Tongue (tissue), 2 donors: ENCODE measurements around the gene KLK5. TPM values are rescaled to one million over a fixed set of nuclear protein-coding genes. Genes with fewer than 3 reads are reported as not detected.
A peak's percentile ranks its signal among the peaks of the same experiment; 100 is the strongest.
"Not testable (repeated sequence)": the region's sequence is repeated elsewhere in the genome, so short reads cannot be mapped to it uniquely, and the experiment has no call there.

Experiments
- DNase-seq: peaks from one replicate; pipeline ENCODE4 v3.0.0-alpha.2; 2015
- total RNA-seq: library from RNA; depleted of rRNA; stranded (reverse); fragments of >200 nt; gene quantifications from one replicate; pipeline ENCODE4 v1.2.3, GENCODE V29; 2014

The KLK5 gene
- total RNA-seq, 1 donor from 2014 or later, result 1.1 TPM

DNA sequence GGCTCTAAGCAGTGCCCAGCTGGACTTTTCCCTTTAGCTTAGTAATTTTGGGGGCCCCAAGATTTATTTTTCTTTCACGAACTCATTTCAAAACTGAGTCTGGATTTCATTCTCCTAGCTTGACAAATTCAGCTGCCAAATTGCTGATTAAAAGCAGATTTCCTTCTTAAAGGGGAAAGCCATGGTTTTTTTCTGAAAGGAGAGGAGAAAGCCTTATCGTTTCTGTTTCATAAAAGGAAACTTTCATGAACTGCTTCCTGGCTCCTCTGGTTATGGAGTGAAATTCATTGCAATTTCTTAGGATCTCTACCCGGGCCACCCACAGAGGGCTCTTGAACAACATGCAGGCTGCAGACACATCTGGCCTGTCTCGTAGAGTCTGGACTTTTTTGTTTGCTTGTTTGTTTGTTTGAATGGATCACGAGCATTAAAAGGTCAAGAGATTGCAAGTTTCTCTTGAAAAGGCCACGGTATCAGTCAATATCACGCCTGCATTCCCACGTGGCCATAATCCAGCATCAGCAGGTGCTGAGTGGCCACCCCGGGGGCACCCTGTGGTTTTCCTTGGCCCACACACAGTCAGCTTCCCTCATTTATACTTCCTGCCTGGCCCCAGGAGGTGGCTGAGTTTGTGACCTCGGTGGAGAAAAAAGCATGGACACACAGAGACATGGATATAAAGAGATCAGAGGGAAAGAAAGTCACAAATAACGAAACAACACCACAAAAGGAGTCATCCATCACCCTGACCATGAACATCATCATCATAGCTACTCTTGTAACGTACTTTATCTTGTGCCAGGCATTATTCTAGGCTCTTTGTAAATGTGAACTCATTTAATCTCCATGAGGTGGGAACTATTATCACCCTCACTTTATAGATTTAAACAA is 31.2 kb downstream of the KLK5 start:
- peak; percentile 74 for DNase-seq

DNA sequence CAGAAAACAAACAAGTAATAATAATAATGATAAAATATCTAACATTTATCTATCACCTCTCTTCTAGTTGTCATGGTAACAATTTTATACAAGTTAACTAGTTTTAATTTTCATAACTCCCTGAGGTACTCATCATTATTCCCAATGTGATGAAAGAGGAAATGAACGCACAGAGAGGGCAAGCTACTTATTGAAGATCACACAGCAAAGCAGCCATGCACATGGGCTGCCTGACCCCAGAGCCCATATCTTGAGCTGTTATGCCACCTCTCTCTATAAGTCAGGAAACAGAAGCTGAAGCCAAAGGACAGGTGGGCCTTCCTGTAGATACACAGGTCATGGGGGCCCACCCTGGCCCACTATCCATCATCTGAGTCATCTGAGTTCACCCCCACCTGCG is 36.8 kb downstream of the KLK5 start:
- DNase-seq, result no peak

DNA sequence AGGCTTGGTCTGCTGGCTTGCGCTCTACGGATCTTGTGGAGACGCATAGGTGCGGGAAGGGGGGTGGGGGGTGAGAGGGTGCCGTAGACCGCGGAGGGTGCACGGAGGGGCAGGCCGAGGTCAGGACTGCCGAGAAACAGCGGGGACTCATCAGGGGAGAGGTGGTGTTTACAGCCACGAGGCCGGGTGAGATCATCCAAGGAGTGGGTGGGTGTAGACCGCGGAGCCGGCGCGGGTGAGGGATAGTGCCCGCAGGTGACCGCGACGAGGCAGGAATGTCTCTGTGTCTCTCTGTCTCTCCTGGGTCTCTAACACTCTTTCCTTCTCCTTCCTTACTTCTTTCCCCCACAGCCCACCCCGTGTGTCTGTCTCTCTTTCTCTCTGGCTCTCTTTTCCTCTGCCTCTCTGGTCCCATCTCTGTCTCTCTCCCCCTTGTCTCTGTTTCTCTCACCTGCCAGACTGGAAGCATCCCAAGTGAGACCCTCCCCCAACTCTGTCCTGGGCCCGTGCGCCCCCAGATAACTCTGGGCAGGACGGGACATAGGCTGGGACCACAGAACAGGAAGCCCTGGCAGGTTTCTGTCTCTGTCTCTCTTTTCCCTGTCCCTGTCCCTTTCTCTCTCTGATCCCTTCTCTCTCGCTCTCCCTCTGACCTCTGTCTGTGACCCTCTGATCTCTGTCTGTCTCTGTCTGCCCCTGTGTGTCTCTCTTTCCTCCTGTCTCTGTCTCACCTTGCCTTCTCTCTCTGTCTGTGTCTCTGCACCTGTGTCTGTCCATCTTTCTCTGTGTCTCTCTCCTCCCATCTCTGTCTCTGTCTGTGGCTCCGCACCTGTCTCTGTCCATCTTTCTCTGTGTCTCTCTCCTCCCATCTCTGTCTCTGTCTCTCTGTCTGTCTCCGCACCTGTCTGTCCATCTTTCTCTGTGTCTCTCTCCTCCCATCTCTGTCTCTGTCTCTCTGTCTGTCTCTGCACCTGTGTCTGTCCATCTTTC is 39.8 kb downstream of the KLK5 start:
- DNase-seq, result no peak

DNA sequence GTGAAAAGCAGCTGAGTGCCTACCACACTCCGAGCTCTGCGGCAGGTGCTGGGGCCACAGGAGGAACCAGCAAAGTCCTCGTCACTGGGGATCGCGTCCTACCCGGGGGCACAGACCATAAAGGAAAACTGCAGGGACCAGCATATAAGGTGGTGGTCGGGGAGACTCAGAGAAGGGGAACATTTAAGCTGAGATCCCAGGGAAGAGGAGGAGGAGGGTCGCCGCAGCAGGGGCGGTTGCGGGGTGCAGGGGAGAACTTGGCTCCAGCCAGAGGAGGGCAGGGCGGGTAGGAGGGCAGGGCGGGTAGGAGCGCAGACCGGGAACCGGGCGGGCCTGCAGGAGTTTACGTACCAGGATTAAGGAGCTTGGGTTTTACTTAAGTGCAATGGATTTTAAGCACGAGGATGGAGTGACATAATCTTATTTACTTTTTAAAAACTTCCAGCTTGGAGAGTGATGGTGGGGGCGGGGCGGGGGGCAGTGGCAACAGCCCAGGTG is 40.7 kb downstream of the KLK5 start:
- DNase-seq, result no peak

DNA sequence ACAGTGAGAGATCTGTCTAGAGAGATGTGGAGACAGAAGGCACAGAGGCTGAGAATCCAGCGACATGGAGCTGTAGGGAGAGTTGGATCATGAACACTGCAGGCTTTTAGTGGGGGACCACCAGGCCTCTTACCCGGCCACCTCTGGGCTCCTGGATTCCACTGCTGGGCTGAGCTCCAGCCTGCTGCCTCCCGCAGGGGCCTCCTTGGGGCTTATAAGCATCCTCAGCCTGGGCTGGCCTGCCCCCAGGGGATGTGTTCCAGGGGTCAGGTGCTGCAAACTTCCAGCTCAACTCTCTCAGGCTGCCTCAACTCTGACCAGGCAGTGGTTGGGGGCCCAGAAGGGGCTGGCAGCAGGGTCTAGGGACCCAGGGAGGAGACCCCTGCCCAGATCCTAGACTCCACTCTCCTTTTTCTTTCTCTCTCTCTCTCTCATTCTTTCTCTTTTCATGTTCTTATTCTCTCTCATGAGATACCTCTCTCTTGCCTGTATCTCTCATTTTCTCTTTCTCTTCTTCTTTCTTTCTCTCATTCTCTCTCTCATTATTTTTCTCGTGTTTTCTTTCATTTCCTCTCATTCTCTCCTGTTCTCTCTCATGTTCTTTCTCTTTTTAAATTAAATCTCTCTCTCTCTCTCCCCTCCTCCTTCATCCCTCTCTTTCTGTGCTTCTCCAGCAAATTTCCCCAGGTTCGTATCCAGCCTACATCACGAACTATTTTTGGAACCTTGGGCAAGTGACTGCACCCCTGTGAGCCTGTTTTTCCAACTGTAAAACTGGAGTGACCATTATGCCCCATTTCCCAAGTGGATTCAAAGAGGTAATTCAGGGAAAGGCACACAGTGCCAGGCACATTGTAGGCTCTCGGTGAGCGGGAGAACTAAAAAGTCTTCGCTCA is 41.4 kb downstream of the KLK5 start, which contains the start of gene KLK4:
TSS of gene KLK4 (minus strand) at position 190 of the 896 bp plus-strand sequence. CDS start 657 bp downstream, outside the sequence.
- no peak for DNase-seq

DNA sequence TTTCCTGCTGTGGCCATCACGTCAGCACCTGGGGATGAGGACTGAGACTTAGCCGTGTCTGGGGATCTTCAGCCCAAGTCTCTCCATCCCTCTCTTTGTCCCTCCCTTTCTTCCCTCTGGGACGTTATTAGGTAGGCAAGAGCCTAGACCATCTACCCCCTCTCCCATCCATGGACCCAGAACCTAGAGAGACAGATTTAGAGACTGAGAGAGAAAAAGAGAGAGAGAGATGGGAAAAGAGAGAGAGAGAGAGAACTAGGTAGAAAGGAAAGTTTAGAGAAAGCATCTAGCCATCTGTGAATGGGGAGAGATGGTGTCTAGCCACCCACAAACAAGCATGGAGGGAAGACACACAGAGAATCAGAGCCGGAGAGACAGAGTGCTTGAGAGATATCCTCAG is 42.1 kb downstream of the KLK5 start:
- DNase-seq, result no peak

DNA sequence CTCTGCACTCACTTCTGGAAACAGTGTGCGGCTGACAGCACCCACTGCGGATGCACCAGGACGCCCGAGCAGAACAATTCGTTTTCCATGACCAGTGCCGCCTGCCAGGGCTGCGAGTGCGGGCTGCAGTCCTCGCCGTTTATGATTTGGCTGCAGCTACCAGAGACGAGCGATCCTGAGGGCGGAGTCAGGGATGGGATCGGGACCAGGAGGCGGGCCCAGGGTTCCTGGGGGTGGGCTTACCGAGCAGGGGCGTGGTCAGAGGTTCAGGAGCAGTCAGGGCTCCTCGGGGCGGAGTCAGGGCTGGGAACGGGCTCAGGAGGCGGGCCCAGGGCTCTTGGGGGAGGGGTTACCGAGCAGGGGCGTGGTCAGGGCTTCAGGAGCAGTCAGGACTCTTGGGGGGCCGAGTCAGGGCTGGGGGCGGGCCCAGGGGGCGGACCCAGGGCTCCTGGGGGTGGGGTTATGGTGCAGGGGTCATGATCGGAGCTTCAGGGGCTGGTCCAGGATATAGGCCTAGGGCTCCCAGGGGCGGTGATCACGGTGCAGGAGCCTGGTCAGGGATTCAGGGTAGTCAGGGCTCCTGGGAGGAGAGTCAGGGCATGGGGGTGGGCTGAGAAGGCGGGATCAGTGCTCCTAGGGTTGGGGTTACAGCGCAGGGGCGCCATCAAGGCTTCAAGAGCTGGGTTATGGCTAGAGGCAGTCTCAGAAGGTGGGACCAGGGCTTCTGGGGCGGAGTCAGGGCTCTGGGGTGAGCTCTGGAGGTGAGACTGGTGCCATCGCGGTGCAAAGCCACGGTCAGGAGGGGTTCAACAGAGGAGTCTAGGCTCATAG is 43.4 kb downstream of the KLK5 start:
- DNase-seq, result peak; percentile 20

DNA sequence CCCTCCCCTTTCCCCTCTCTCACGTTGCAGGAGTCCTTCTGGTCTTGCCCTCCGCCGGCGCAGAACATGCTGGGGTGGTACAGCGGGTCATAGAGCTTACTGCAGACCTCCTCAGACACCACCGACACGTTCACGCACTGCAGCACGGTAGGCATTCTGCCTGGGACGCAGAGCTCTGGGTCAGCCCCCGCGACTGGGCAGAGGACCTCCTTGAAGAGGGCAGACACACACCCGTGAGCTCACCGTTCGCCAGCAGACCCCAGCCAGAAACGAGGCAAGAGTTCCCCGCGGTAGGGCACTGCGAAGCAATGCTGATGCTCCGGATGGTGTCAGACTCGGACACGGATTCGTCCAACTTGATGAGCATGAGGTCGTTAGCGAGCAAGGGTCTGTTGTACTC is 44.5 kb downstream of the KLK5 start:
- DNase-seq, result no peak

DNA sequence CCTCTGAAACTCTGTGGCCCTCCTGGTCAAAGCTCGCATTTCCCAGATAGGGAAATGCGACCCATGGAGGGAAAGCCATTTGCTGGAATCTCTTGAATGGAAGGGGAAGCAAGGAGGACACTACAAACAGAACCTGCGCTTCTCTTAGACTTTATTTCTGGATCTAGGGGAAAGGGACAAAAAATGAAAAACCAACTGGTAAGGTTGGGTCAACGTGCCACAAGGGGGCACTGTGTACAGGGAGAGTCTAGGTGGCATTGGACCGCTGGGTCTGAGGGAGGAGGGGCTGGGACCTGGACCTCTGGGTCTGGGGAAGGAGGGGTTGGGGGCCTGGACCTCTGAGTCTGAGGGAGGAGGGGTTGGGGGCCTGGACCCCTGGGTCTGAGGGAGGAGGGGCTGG is 46.6 kb downstream of the KLK5 start:
- DNase-seq, result peak; percentile 11

DNA sequence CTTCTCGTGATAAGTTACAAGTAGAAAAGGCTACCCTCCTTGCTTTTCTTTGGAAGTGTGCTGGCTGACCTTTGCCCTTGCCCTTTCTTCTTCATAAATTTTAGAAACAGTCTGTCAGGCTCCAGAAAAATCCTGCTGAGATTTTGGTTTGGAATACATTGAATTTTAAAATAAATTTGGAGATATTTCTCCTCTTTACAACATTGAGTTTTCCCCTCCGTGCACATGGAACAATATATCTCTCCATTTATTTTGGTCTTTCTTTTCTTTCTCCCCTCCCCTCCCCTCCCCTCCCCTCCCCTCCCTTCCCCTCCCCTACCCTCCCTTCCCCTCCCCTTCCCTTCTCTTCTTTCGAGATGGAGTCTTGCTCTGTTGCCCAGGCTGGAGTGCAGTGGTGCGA is 50.2 kb downstream of the KLK5 start:
- no peak for DNase-seq

DNA sequence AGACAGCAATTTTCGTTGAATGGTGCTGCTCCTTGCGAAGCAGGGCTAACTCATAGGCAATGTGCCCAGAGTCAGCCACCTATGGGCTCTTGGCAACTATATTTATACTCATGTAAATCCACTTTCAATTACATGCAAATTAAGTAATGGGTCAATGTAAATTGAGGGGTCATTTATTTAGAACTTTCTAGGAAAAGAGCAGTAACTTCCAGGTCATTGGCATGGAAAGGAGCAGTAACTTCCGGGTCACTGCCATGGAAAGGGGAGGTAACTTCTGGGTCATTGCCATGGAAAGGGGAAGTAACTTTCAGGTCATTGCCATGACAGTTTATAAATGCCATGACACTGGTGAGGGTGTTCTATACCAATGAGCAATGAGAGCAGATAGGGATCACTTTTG is 53.3 kb downstream of the KLK5 start:
- no peak for DNase-seq

DNA sequence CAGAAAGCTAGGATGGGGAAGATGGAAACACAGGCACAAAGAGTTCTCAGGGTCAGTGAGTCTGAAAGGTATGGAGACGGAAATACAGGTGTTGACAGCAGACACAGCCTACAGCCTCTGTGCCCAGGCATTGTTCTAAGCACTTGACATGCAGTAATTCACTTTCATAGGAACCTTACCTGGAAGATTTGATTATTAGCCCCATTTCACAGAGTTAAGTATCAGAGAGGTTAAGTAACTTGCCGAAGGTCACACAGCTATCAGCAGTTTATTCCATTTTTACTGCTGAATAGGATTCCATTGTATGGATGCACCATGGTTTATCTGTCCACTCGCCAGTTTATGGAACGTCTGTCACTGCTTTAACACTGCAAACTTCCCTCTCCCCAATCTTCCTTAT is 54.8 kb downstream of the KLK5 start:
- no peak for DNase-seq

DNA sequence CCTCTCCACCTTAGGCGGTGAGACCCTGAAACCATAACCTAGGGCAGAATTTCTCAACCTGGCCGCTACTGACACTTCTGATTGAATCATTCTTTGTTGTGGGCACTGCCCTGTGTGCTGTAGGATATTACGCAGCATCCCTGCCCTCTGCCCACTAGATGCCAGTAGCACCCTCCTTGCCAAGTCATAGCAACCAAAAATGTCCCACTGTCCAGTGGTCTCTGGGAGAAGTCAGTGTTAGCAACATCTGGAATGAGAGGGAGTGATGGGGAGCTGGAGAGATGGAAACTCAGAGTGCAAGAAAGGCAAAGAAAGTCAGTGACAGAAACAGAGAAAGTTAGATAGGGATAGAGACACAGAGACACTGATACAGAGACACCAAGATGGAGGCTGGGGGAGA is 55.2 kb downstream of the KLK5 start:
- DNase-seq, result no peak

DNA sequence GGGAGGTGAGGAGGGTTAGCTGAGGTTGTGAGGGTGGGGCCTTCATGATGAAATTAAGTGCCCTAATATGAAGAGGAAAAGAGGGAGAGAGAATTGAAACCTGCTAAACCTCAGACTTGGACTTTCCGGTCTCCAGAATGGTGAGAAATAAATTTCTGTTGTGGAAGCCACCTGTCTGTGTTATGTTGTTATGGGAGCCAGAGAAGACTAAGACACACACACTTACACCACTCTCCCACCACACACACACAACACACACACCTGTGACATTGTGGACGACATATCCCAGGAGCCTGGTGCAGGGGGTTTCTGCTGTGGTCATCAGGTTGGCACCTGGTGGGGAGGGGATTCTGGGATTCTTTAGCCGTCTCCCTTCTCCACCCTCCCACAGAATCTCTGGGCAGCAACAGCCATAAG is 55.6 kb downstream of the KLK5 start:
- no peak for DNase-seq

DNA sequence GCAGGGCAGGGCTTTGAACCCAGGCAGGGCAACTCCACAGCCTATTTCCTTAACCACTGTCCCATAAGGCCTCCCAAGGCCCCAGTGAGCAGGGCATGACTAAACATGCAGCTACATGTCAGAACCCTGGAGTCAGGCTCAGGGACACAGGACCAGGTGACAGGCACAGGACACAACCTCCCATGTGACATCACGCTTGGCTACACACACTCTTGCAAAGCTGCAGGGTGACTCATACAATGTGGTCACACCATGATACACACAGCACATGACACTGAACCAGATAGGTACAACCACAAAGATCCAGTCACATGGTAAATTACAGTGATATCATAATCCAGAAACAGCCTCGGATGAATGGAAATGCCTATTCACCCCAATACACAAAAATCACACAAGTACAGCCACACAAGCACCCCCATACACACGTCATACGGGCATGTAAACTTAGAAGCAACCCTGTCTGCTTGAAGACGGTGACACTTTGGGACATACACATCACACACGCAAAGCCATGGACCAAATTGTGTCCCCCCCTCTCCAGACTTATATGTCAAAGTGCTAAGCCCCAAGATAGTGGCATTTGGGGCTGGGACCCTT is 56.1 kb downstream of the KLK5 start:
- no peak for DNase-seq

DNA sequence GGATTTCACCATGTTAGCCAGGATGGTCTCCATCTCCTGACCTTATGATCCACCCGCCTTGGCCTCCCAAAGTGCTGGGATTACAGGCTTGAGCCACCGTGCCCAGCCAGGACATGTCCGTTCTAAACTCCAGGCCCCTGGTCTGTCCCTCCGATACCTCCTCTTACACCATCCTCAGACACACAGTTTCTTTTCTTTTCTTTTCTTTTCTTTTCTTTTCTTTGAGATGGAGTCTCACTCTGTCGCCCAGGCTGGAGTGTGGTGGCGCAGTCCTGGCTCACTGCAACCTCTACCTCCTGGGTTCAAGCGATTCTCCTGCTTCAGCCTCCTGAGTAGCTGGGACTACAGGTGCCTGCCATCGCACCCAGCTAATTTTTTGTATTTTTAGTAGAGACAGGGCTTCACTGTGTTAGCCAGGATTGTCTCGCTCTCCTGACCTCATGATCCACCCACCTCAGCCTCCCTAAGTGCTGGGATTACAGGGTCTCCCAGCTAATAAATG is 56.7 kb downstream of the KLK5 start:
- DNase-seq, result not testable (repeated sequence)

DNA sequence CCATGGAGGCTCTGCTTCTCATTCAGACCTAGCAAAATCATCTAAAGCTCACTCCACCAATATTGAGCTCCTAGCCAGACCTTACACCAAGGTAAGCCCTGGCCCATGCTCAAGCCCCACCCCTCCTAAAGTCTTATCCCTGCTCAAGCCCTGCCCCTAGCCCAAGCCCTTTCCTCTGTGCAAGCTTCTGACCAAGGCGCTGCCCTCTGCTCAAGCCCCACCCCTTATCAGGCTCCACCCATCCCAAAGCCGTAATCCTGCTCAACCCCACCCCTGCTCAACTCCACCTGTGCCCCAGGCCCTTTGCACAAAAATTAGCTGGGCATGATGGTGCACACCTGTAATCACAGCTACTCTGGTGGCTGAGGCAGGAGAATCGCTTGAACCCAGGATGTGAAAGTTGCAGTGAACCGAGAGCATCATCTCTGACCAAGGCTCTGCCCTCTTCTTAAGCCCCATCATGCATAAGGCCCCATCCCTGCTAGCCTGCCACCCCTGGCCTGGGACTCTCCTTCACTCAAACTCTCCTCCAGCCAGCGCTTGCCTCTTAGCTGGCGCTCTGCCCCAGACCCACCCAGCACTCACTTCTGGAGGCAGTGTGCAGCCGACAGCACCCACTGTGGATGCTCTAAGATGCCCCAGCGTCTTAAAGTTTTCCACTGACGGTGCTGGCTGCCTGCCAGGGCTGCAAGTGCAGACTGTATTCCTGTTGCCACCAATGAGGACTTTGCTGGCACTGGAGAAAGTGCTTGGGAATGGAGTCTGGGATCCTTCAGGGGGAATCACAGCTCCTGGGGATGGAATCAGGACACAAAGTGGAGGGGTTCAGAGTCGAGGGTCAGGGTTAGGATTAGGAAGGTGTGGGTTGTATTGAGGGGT is 58.1 kb downstream of the KLK5 start:
- no peak for DNase-seq
